GM13977 (cell line): ENCODE measurements around the gene ADRB2.
"Not testable (repeated sequence)": the region's sequence is repeated elsewhere in the genome, so short reads cannot be mapped to it uniquely, and the experiment has no call there.

Experiments
- DNase-seq: peaks from one replicate; pipeline ENCODE4 v3.0.0; 2012; ENCODE audit warnings: low spot score
- CTCF ChIP-seq: IDR thresholded peaks from 2 replicates; pipeline ENCODE4 v1.5.1; 2012; ENCODE audit warnings: mild to moderate bottlenecking, control low read depth; ENCODE audit not compliant: insufficient read depth; ENCODE audit errors: extremely low read depth, missing control alignments
- in situ Hi-C: fragments of 300-500 bp; cut with MboI; formaldehyde crosslinking; loops from one replicate; pipeline ENCODE4 v1.12.0; 2022; ENCODE audit warnings: low sequenced_read_pairs, low pct_unique_long_range_greater_than_20kb, mixed read lengths, inconsistent platforms; ENCODE audit not compliant: unreplicated experiment

Gene ADRB2

GRCh38 chr5:148801682-148802276 lies 24.6 kb upstream of the ADRB2 start:
- TF ChIP-seq CTCF = no peak
- DNase-seq = no peak
- in situ Hi-C loops = no loop called here

- in situ Hi-C loops, DNase-seq: not testable (repeated sequence)
These were observed 23.0 kb upstream of the ADRB2 start for GRCh38 chr5:148803451-148803850.

- TF ChIP-seq CTCF = no peak
- in situ Hi-C loops = no loop called here
- no peak for DNase-seq
These were observed 22.0 kb upstream of the ADRB2 start for GRCh38 chr5:148804393-148804792.

GRCh38 chr5:148805326-148806290 lies 20.8 kb upstream of the ADRB2 start:
- no peak for DNase-seq
- in situ Hi-C loops = no loop called here

GRCh38 chr5:148806520-148806931 lies 19.9 kb upstream of the ADRB2 start:
- no peak for DNase-seq
- TF ChIP-seq CTCF = no peak
- in situ Hi-C loops = no loop called here

More at GRCh38 chr5:148805326-148806290, 20.8 kb upstream of the ADRB2 start:
- TF ChIP-seq CTCF = no peak

- no peak for TF ChIP-seq CTCF
- in situ Hi-C loops = no loop called here
- DNase-seq = no peak
These were observed 18.6 kb upstream of the ADRB2 start for GRCh38 chr5:148807851-148808250.
